NB4 (cell line): Measurements from ENCODE around the gene TIAL1.
A peak's percentile ranks its signal among the peaks of the same experiment; 100 is the strongest.
"Not testable (repeated sequence)": the region's sequence is repeated elsewhere in the genome, so short reads cannot be mapped to it uniquely, and the experiment has no call there.

Experiments used
- DNase-seq: peaks from one replicate; pipeline ENCODE4 v3.0.0; 2010; ENCODE audit warnings: low read depth
- H3K4me3 ChIP-seq: one replicate; pipeline ENCODE4 v1.5.1; 2011; ENCODE audit warnings: mild to moderate bottlenecking, low read depth, low read length, moderate library complexity
- CTCF ChIP-seq: IDR thresholded peaks from one replicate; pipeline ENCODE4 v1.5.1; 2012; ENCODE audit warnings: low read depth, low read length
- MAX ChIP-seq: IDR thresholded peaks from 2 replicates; pipeline ENCODE4 v1.6.1; 2011; ENCODE audit warnings: low read depth, low read length
- MYC ChIP-seq: IDR thresholded peaks from 2 replicates; pipeline ENCODE4 v1.6.1; 2011; ENCODE audit warnings: low read depth, low read length
- POLR2A ChIP-seq: IDR thresholded peaks from 2 replicates; pipeline ENCODE4 v1.6.1; 2011; ENCODE audit warnings: mild to moderate bottlenecking; ENCODE audit not compliant: insufficient read length; ENCODE audit errors: extremely low read depth

TIAL1 gene

DNA sequence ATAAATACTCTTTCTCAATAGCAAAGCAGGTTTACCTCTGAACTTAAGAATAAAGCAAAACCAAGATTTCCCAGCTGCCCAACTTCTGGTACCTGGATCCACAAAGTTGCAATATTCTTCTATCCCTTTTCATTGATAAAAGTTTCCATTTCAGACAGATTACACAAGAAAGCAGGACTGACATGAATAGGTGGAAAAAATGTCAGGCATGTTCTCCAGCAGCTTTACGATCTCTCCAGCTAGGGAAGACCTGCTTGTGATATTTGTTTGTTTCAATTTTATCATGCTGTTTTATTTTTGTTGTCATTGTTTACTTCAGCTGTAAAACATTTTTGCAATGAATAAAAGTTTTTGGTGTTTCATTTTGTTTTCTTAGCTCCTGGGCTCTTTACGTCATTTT lies 63.3 kb downstream of the TIAL1 start:
- no peak overlapping the region for H3K4me3 ChIP-seq
- DNase-seq = no peak
- TF ChIP-seq CTCF (no peak), MAX (no peak)

DNA sequence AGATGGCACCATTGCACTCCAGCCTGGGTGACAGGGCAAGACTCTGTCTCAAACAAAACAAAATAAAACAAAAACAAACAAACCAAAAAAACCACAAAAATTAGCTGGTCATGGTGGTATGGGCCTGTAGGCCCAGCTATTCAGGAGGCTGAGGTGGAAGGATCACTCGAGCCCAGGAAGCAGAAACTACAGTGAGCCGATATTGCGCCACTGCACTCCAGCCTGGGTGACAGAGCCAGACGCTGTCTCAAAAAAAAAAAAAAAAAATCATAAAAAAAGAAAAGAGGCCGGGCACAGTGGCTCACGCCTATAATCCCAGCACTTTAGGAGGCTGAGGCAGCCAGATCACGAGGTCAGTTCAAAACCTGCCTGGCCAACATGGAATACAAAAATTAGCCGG lies 64.0 kb downstream of the TIAL1 start:
- not testable (repeated sequence) for H3K4me3 ChIP-seq
- DNase-seq = peak; percentile 75

DNA sequence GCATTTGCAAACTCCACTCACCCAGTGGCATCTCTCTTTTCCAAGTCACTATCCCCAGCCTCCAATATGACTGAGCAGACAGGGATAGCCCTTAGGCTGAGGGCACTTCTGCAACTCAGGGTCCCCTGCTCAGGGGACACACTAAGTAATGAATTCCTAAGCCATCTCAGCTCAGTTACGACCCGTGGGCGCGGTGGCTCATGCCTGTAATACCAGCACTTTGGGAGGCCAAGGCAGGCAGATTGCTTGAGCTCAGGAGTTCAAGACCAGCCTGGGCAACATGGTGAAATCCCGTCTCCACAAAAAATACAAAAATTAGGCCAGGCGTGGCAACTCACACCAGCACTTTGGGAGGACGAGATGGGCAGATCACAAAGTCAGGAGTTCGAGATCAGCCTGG lies 64.5 kb downstream of the TIAL1 start:
- not testable (repeated sequence) for DNase-seq

GRCh38 chr10:119531067-119531466 lies 65.7 kb downstream of the TIAL1 start:
- DNase-seq = no peak
- no peak overlapping the region for H3K4me3 ChIP-seq
- TF ChIP-seq MAX (no peak), MYC (no peak), POLR2A (no peak), CTCF (no peak)

More for the DNA sequence above, 64.5 kb downstream of the TIAL1 start:
- not testable (repeated sequence) for H3K4me3 ChIP-seq

GRCh38 chr10:119528663-119529237 lies 68.0 kb downstream of the TIAL1 start:
- DNase-seq, H3K4me3 ChIP-seq: not testable (repeated sequence)

- no peak for DNase-seq
- no peak overlapping the region for H3K4me3 ChIP-seq
- TF ChIP-seq MAX = no peak
- no peak for TF ChIP-seq MYC
- peak; percentile 22 for TF ChIP-seq CTCF
- TF ChIP-seq POLR2A = no peak
Measured at GRCh38 chr10:119526621-119527592, 69.9 kb downstream of the TIAL1 start.

DNA sequence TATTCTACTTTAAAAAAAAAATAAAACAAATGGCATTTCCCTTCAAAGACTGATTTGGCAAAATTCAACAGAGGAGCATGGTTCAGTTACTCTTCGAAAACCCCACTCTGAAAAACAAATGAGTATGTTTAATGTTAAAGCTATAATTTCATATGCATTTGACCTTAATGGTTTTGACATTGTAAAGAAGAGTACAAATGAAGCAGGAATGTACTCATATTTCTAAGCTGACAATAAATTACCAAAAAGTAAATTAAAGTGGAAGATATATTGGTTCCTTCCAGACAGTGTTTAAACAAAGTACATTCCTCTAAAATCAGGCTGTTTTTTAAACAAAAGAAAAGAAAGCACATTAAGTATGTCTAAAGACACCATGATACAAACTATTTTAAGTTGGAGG lies 70.6 kb downstream of the TIAL1 start:
- TF ChIP-seq MAX (no peak), MYC (no peak), POLR2A (no peak), CTCF (no peak)
- no peak for DNase-seq

More for the DNA sequence above, 70.6 kb downstream of the TIAL1 start:
- no peak overlapping the region for H3K4me3 ChIP-seq
